HCT116 (cell line): Measurements from ENCODE around the gene GTF2H4. TPM values are rescaled to one million over a fixed set of nuclear protein-coding genes. Genes with fewer than 3 reads are reported as not detected.

Experiments used
- ATAC-seq: fragments of 200-7000 bp; cut with Tn5 transposase; 2 replicates; pipeline ENCODE4 v1.9.1; 2020; ENCODE audit warnings: mild to moderate bottlenecking, moderate library complexity
- BruUV-seq: library from RNA; stranded (reverse); fragments of 400-500 nt; replicated peaks from 2 replicates; lab custom pipeline; 2021; lab: Mats Ljungman, UMichigan
- CTCF ChIA-PET: fragments of 300-600 bp; sonication (Branson Sonifier 250); formaldehyde crosslinking; loops from one replicate; lab custom pipeline; 2021; ENCODE audit warnings: antibody characterized with exemption; lab: Charles Lee
- POLR2A ChIA-PET: fragments of 300-600, 350-600 bp; sonication (Branson Sonifier 250); formaldehyde crosslinking; loops from one replicate; lab custom pipeline; 2021; ENCODE audit warnings: antibody characterized with exemption; lab: Charles Lee
- RAD21 ChIA-PET, 2 experiments: fragments of 300-600 bp; sonication (Branson Sonifier 250); formaldehyde crosslinking; loops; one replicate each; lab custom pipeline; 2023; ENCODE audit warnings: low total read pairs in 2 of 2; ENCODE audit not compliant: uncharacterized antibody in 2 of 2, unreplicated experiment in 2 of 2, low non-redundant PET in 1 of 2; lab: Charles Lee
- DNase-seq: peaks from one replicate; pipeline ENCODE4 v3.0.0-alpha.2; 2010; ENCODE audit warnings: low read depth, low spot score
- H2AFZ ChIP-seq: fragments of 200-600 bp; shearing (Covaris generic), sonication (generic); 2 replicates; pipeline ENCODE4 v1.6.1; 2017; ENCODE audit warnings: low read depth, mixed run types, mixed read lengths, antibody characterized with exemption, low read length; ENCODE audit not compliant: poor library complexity, severe bottlenecking
- H3K27ac ChIP-seq: 2 replicates; pipeline ENCODE4 v1.5.1; 2012; ENCODE audit warnings: low read depth, low read length
- H3K27me3 ChIP-seq: fragments of 200-600 bp; sonication (generic); 2 replicates; pipeline ENCODE4 v1.6.1; 2016; ENCODE audit warnings: mixed run types, low read length, mixed read lengths; ENCODE audit not compliant: insufficient read depth
- H3K36me3 ChIP-seq, 2 experiments: fragments of 200-500 bp in 1 of 2; fragments of 200-600 bp in 1 of 2; sonication (Bioruptor generic) in 1 of 2; sonication (generic) in 1 of 2; 2 replicates each; pipeline versions ENCODE4 v1.5.1 to v1.6.1; 2014 to 2016; ENCODE audit warnings: low read length in 2 of 2, inconsistent platforms in 1 of 2, mixed read lengths in 1 of 2, mixed run types in 1 of 2; ENCODE audit not compliant: insufficient read depth in 2 of 2, control insufficient read depth in 1 of 2
- H3K4me1 ChIP-seq, 2 experiments: fragments of 200-600 bp in 1 of 2; sonication (generic) in 1 of 2; 2 replicates each; pipeline versions ENCODE4 v1.5.1 to v1.6.1; 2012 to 2017; ENCODE audit warnings: low read length in 2 of 2, inconsistent platforms in 1 of 2, mild to moderate bottlenecking in 1 of 2, mixed read lengths in 1 of 2, mixed run types in 1 of 2, moderate library complexity in 1 of 2; ENCODE audit not compliant: insufficient read depth in 2 of 2, control insufficient read depth in 1 of 2
- H3K4me2 ChIP-seq: fragments of 200-600 bp; sonication (generic); 2 replicates; pipeline ENCODE4 v1.6.1; 2017; ENCODE audit warnings: mixed run types, low read length, mixed read lengths
- H3K4me3 ChIP-seq, 2 experiments: fragments of 200-600 bp in 1 of 2; sonication (generic) in 1 of 2; replicated peaks in 1 of 2; 2 replicates each; pipeline ENCODE4 v1.5.1; 2011 to 2016; ENCODE audit warnings: low read length in 2 of 2, control low read depth in 1 of 2, low read depth in 1 of 2, mild to moderate bottlenecking in 1 of 2, mixed read lengths in 1 of 2, mixed run types in 1 of 2
- H3K79me2 ChIP-seq: fragments of 200-600 bp; sonication (generic); 2 replicates; pipeline ENCODE4 v1.6.1; 2017; ENCODE audit warnings: mild to moderate bottlenecking, mixed run types, low read length, moderate library complexity, mixed read lengths; ENCODE audit not compliant: insufficient read depth
- H3K9ac ChIP-seq: fragments of 200-600 bp; sonication (generic); 2 replicates; pipeline ENCODE4 v1.6.1; 2016; ENCODE audit warnings: low read length, mixed read lengths
- H3K9me2 ChIP-seq: fragments of 200-600 bp; sonication (generic), shearing (Covaris generic); 2 replicates; pipeline ENCODE4 v1.6.1; 2017; ENCODE audit warnings: mixed run types, mild to moderate bottlenecking, moderate library complexity; ENCODE audit not compliant: insufficient read depth
- H3K9me3 ChIP-seq, 2 experiments: fragments of 200-500 bp in 1 of 2; fragments of 200-600 bp in 1 of 2; sonication (Bioruptor generic) in 1 of 2; sonication (generic) in 1 of 2; 2 replicates each; pipeline ENCODE4 v1.6.1; 2014 to 2017; ENCODE audit warnings: low read length in 2 of 2, mixed read lengths in 2 of 2, inconsistent platforms in 1 of 2, low read depth in 1 of 2, mild to moderate bottlenecking in 1 of 2, mixed run types in 1 of 2, moderate library complexity in 1 of 2; ENCODE audit not compliant: control insufficient read depth in 1 of 2, insufficient read depth in 1 of 2
- H4K20me1 ChIP-seq: fragments of 200-600 bp; sonication (generic), shearing (Covaris generic); 2 replicates; pipeline ENCODE4 v1.6.1; 2017; ENCODE audit warnings: mixed run types, mild to moderate bottlenecking, moderate library complexity; ENCODE audit not compliant: insufficient read depth
- CEBPB ChIP-seq: IDR thresholded peaks from 2 replicates; pipeline ENCODE4 v1.6.1; 2012; ENCODE audit warnings: low read depth
- EGR1 ChIP-seq: IDR thresholded peaks from 2 replicates; pipeline ENCODE4 v1.6.1; 2012; ENCODE audit warnings: low read depth
- ELF1 ChIP-seq: IDR thresholded peaks from 2 replicates; pipeline ENCODE4 v1.6.1; 2012; ENCODE audit warnings: low read depth, borderline replicate concordance
- EZH2 ChIP-seq: fragments of 200-600 bp; sonication (generic); IDR thresholded peaks from 2 replicates; pipeline ENCODE4 v1.6.1; 2017; ENCODE audit warnings: antibody characterized with exemption, mixed run types
- EZH2phosphoT487 ChIP-seq: fragments of 200-600 bp; IDR thresholded peaks from 2 replicates; pipeline ENCODE4 v1.6.1; 2018; ENCODE audit warnings: antibody characterized with exemption, borderline replicate concordance
- FOSL1 ChIP-seq: IDR thresholded peaks from 2 replicates; pipeline ENCODE4 v1.6.1; 2012; ENCODE audit warnings: low read depth
- POLR2A ChIP-seq: IDR thresholded peaks from 2 replicates; pipeline ENCODE4 v1.7.0; 2011; ENCODE audit warnings: borderline replicate concordance; ENCODE audit not compliant: insufficient read depth, insufficient read length; ENCODE audit errors: extremely low read depth
- POLR2AphosphoS5 ChIP-seq: IDR thresholded peaks from 2 replicates; pipeline ENCODE4 v1.6.1; 2011; ENCODE audit warnings: mild to moderate bottlenecking, low read depth, low read length, moderate library complexity
- RAD21 ChIP-seq: IDR thresholded peaks from 2 replicates; pipeline ENCODE4 v1.6.1; 2012; ENCODE audit warnings: low read depth, mild to moderate bottlenecking
- SIN3A ChIP-seq: IDR thresholded peaks from 2 replicates; pipeline ENCODE4 v1.6.1; 2012; ENCODE audit warnings: low read depth
- SRF ChIP-seq: IDR thresholded peaks from 2 replicates; pipeline ENCODE4 v1.6.1; 2012; ENCODE audit warnings: low read depth
- ZFX ChIP-seq: fragments of 450-650 bp; IDR thresholded peaks from 2 replicates; pipeline ENCODE4 v1.6.1; 2017
- ZNF274 ChIP-seq: fragments of 200-500 bp; sonication (Bioruptor generic); IDR thresholded peaks from 2 replicates; pipeline ENCODE4 v1.6.1; 2014; ENCODE audit warnings: mild to moderate bottlenecking, low read depth, low read length, inconsistent platforms
- intact Hi-C: fragments of 100-400 bp; cut with micrococcal nuclease; formaldehyde crosslinking; loops from 2 replicates; pipeline ENCODE4 v1.10.0; 2022
- total RNA-seq: library from RNA; stranded (reverse); gene quantifications from one replicate; pipeline ENCODE4 v1.2.1, GENCODE V29; 2021; ENCODE audit not compliant: unreplicated experiment
- TF ChIP-seq, protein P1 (sequence below): IDR thresholded peaks from 2 replicates; pipeline ENCODE4 v1.6.1; 2011; ENCODE audit warnings: mild to moderate bottlenecking, low read length, moderate library complexity; ENCODE audit not compliant: insufficient replicate concordance; ENCODE audit errors: extremely low read depth
- TF ChIP-seq, protein P2 (sequence below), 3 experiments: fragments of 200-600 bp in 1 of 3; sonication (generic) in 1 of 3; IDR thresholded peaks in 2 of 3; conservative IDR thresholded peaks in 1 of 3; 2 replicates each; pipeline ENCODE4 v1.5.1; 2012 to 2017; ENCODE audit warnings: low read depth in 2 of 3, low read length in 2 of 3, antibody characterized with exemption in 1 of 3, borderline replicate concordance in 1 of 3, control low read depth in 1 of 3, mild to moderate bottlenecking in 1 of 3, mixed read lengths in 1 of 3, mixed run types in 1 of 3, moderate library complexity in 1 of 3; ENCODE audit not compliant: insufficient read depth in 1 of 3
- TF ChIP-seq, protein P3 (sequence below): IDR thresholded peaks from 2 replicates; pipeline ENCODE4 v1.6.1; 2012
- TF ChIP-seq, protein P4 (sequence below): IDR thresholded peaks from 2 replicates; pipeline ENCODE4 v1.6.1; 2012; ENCODE audit warnings: low read depth

GTF2H4 gene
- total RNA-seq, 1 experiment from 2014 or later = 59.7 TPM

DNA sequence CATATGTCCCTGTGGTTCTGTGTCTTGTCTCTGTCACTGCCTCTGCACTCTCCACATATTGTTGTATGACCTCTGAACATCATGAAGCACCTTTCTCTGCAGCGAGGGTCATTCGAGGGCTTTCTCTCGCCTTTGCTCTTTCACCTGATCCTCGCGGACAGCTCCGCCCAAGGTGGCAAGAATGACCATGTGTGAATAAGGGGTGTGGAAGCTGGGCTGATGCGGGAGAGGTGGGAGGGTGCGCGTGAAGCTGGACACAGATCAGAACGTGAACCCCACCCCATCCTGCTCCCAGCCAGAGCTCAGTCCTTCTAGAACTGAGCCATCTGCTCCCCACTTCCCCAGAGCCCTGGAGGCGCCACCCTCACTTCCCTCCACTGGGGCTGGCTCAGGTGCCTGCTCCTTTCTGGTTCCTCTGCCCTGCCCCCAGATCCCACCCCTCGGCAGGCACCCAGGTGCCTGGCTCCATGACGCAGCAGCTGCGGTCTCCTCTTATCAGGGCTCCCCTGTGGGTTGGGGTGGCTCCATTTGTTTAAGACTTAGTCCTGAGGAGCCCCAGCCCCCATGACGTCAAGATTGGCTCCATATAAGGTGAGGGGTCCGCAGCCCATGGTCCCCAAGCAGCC is 32.5 kb downstream of the GTF2H4 start, which contains the start of gene MUCL3:
TSS of gene MUCL3 (plus strand) at position 613 of the 626 bp plus-strand sequence. CDS start 27 bp downstream, outside the sequence.
- ChIA-PET CTCF (interaction anchor here (1.1 kb wide), 1 partner anchor 9 kb away, joined by 3 read pairs; the partner anchor contains the start of gene SFTA2), POLR2A (no interaction called here)
- no peak within 1 kb of the TSS for H2AFZ ChIP-seq

More for the DNA sequence above, 32.5 kb downstream of the GTF2H4 start, which contains the start of gene MUCL3:
- no peak for TF ChIP-seq EZH2phosphoT487
- TF ChIP-seq ZFX = no peak
- TF ChIP-seq RAD21 = no peak
- TF ChIP-seq, protein P1, sequence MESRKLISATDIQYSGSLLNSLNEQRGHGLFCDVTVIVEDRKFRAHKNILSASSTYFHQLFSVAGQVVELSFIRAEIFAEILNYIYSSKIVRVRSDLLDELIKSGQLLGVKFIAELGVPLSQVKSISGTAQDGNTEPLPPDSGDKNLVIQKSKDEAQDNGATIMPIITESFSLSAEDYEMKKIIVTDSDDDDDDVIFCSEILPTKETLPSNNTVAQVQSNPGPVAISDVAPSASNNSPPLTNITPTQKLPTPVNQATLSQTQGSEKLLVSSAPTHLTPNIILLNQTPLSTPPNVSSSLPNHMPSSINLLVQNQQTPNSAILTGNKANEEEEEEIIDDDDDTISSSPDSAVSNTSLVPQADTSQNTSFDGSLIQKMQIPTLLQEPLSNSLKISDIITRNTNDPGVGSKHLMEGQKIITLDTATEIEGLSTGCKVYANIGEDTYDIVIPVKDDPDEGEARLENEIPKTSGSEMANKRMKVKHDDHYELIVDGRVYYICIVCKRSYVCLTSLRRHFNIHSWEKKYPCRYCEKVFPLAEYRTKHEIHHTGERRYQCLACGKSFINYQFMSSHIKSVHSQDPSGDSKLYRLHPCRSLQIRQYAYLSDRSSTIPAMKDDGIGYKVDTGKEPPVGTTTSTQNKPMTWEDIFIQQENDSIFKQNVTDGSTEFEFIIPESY = no peak
- TF ChIP-seq CEBPB = no peak
- no peak for TF ChIP-seq SRF
- no peak for TF ChIP-seq EZH2
- TF ChIP-seq, protein P2, sequence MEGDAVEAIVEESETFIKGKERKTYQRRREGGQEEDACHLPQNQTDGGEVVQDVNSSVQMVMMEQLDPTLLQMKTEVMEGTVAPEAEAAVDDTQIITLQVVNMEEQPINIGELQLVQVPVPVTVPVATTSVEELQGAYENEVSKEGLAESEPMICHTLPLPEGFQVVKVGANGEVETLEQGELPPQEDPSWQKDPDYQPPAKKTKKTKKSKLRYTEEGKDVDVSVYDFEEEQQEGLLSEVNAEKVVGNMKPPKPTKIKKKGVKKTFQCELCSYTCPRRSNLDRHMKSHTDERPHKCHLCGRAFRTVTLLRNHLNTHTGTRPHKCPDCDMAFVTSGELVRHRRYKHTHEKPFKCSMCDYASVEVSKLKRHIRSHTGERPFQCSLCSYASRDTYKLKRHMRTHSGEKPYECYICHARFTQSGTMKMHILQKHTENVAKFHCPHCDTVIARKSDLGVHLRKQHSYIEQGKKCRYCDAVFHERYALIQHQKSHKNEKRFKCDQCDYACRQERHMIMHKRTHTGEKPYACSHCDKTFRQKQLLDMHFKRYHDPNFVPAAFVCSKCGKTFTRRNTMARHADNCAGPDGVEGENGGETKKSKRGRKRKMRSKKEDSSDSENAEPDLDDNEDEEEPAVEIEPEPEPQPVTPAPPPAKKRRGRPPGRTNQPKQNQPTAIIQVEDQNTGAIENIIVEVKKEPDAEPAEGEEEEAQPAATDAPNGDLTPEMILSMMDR (IDR thresholded peaks at IDR 0.05 in 2 of 3, conservative IDR thresholded peaks at IDR 0.05 in 1 of 3; ENCODE audit: borderline replicate concordance in 1 of 3, insufficient read depth in 1 of 3, low read depth in 2 of 3, low read length in 2 of 3) = no peak
- no peak for TF ChIP-seq FOSL1
- TF ChIP-seq ELF1 = no peak
- TF ChIP-seq EGR1 = no peak
- no peak for TF ChIP-seq POLR2A
- TF ChIP-seq SIN3A = no peak
- TF ChIP-seq, protein P3, sequence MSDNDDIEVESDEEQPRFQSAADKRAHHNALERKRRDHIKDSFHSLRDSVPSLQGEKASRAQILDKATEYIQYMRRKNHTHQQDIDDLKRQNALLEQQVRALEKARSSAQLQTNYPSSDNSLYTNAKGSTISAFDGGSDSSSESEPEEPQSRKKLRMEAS = no peak
- TF ChIP-seq ZNF274 = no peak
- TF ChIP-seq, protein P4, sequence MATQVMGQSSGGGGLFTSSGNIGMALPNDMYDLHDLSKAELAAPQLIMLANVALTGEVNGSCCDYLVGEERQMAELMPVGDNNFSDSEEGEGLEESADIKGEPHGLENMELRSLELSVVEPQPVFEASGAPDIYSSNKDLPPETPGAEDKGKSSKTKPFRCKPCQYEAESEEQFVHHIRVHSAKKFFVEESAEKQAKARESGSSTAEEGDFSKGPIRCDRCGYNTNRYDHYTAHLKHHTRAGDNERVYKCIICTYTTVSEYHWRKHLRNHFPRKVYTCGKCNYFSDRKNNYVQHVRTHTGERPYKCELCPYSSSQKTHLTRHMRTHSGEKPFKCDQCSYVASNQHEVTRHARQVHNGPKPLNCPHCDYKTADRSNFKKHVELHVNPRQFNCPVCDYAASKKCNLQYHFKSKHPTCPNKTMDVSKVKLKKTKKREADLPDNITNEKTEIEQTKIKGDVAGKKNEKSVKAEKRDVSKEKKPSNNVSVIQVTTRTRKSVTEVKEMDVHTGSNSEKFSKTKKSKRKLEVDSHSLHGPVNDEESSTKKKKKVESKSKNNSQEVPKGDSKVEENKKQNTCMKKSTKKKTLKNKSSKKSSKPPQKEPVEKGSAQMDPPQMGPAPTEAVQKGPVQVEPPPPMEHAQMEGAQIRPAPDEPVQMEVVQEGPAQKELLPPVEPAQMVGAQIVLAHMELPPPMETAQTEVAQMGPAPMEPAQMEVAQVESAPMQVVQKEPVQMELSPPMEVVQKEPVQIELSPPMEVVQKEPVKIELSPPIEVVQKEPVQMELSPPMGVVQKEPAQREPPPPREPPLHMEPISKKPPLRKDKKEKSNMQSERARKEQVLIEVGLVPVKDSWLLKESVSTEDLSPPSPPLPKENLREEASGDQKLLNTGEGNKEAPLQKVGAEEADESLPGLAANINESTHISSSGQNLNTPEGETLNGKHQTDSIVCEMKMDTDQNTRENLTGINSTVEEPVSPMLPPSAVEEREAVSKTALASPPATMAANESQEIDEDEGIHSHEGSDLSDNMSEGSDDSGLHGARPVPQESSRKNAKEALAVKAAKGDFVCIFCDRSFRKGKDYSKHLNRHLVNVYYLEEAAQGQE = no peak
- TF ChIP-seq POLR2AphosphoS5 = no peak
- no peaks in the 10 kb centered on the region for H3K9me2 ChIP-seq
- peaks cover 14 to 19% of the 10 kb centered on the region in 2 experiments for H3K4me1 ChIP-seq
- DNase-seq = no peak
- peak within 1 kb of the TSS; percentile 81 for H3K4me2 ChIP-seq
- H3K27me3 ChIP-seq = no peaks in the 10 kb centered on the region
- RAD21 ChIA-PET = no interaction called here
- H3K9me3 ChIP-seq = no peaks in the 10 kb centered on the region
- no peaks in the 10 kb centered on the region for H3K79me2 ChIP-seq
- no TSS peak for BruUV-seq
- no peak within 1 kb of the TSS for H3K9ac ChIP-seq
- no peak within 1 kb of the TSS for H3K27ac ChIP-seq
- no peaks in the 10 kb centered on the region for H4K20me1 ChIP-seq
- H3K4me3 ChIP-seq = no peak within 1 kb of the TSS
- ATAC-seq = no peak
- H3K36me3 ChIP-seq = no peaks in the 10 kb centered on the region
- intact Hi-C loops = no loop called here
